ENCODE measurements around the gene ANKRD34A. TPM values are rescaled to one million over a fixed set of nuclear protein-coding genes. Genes with fewer than 3 reads are reported as not detected.

ANKRD34A gene
- total RNA-seq, 1 donor from 2014 or later = 0.56 TPM

- Mint-ChIP-seq H3K36me3 (ENCODE audit: low read depth, unreplicated experiment) (peaks cover 4% of the 10 kb centered on the region), H3K4me3 (ENCODE audit: unreplicated experiment) (peak overlapping the region; percentile 96), H3K27me3 (ENCODE audit: unreplicated experiment) (peaks cover 23% of the 10 kb centered on the region), H3K27ac (ENCODE audit: unreplicated experiment) (peak overlapping the region; percentile 92), H3K9me3 (ENCODE audit: unreplicated experiment) (no peaks in the 10 kb centered on the region), H3K4me1 (ENCODE audit: unreplicated experiment) (peaks cover 59% of the 10 kb centered on the region)
- TF ChIP-seq CTCF (IDR thresholded peaks at IDR 0.05; ENCODE audit: unreplicated experiment) = no peak
- no peak for DNase-seq (ENCODE audit: low spot score)
These were observed 7.5 kb downstream of the ANKRD34A start for GRCh38 chr1:145956781-145957442.

GRCh38 chr1:145956361-145956760 is 8.0 kb downstream of the ANKRD34A start:
- no peak for DNase-seq (ENCODE audit: low spot score)
- peaks cover 56% of the 10 kb centered on the region for H3K4me1 Mint-ChIP-seq (ENCODE audit: unreplicated experiment)
- TF ChIP-seq CTCF (IDR thresholded peaks at IDR 0.05; ENCODE audit: unreplicated experiment) = no peak
- H3K4me3 Mint-ChIP-seq (ENCODE audit: unreplicated experiment) = peak overlapping the region; percentile 96
- H3K27ac Mint-ChIP-seq (ENCODE audit: unreplicated experiment) = peak overlapping the region; percentile 92
- H3K27me3 Mint-ChIP-seq (ENCODE audit: unreplicated experiment) = peaks cover 17% of the 10 kb centered on the region
- no peaks in the 10 kb centered on the region for H3K9me3 Mint-ChIP-seq (ENCODE audit: unreplicated experiment)
- H3K36me3 Mint-ChIP-seq (ENCODE audit: low read depth, unreplicated experiment) = peaks cover 9% of the 10 kb centered on the region

GRCh38 chr1:145955436-145955835 is 8.9 kb downstream of the ANKRD34A start:
- Mint-ChIP-seq H3K9me3 (ENCODE audit: unreplicated experiment) (no peaks in the 10 kb centered on the region), H3K4me3 (ENCODE audit: unreplicated experiment) (peak overlapping the region; percentile 18), H3K36me3 (ENCODE audit: low read depth, unreplicated experiment) (peaks cover 12% of the 10 kb centered on the region), H3K27ac (ENCODE audit: unreplicated experiment) (peak overlapping the region; percentile 53), H3K27me3 (ENCODE audit: unreplicated experiment) (peaks cover 12% of the 10 kb centered on the region), H3K4me1 (ENCODE audit: unreplicated experiment) (peaks cover 56% of the 10 kb centered on the region)
- no peak for TF ChIP-seq CTCF (IDR thresholded peaks at IDR 0.05; ENCODE audit: unreplicated experiment)
- DNase-seq (ENCODE audit: low spot score) = no peak

GRCh38 chr1:145953861-145954260 is 10.5 kb downstream of the ANKRD34A start:
- no peak for TF ChIP-seq CTCF (IDR thresholded peaks at IDR 0.05; ENCODE audit: unreplicated experiment)
- DNase-seq (ENCODE audit: low spot score) = no peak
- no peak overlapping the region for H3K4me3 Mint-ChIP-seq (ENCODE audit: unreplicated experiment)
- peaks cover 47% of the 10 kb centered on the region for H3K4me1 Mint-ChIP-seq (ENCODE audit: unreplicated experiment)
- peaks cover 3% of the 10 kb centered on the region for H3K27me3 Mint-ChIP-seq (ENCODE audit: unreplicated experiment)
- H3K9me3 Mint-ChIP-seq (ENCODE audit: unreplicated experiment) = no peaks in the 10 kb centered on the region
- H3K36me3 Mint-ChIP-seq (ENCODE audit: low read depth, unreplicated experiment) = peaks cover 16% of the 10 kb centered on the region
- no peak overlapping the region for H3K27ac Mint-ChIP-seq (ENCODE audit: unreplicated experiment)

GRCh38 chr1:145952903-145953302 is 11.5 kb downstream of the ANKRD34A start:
- H3K36me3 Mint-ChIP-seq (ENCODE audit: low read depth, unreplicated experiment) = peaks cover 21% of the 10 kb centered on the region
- no peak overlapping the region for H3K27ac Mint-ChIP-seq (ENCODE audit: unreplicated experiment)
- no peaks in the 10 kb centered on the region for H3K9me3 Mint-ChIP-seq (ENCODE audit: unreplicated experiment)
- TF ChIP-seq CTCF (IDR thresholded peaks at IDR 0.05; ENCODE audit: unreplicated experiment) = no peak
- H3K4me1 Mint-ChIP-seq (ENCODE audit: unreplicated experiment) = peaks cover 39% of the 10 kb centered on the region
- no peak for DNase-seq (ENCODE audit: low spot score)
- no peak overlapping the region for H3K4me3 Mint-ChIP-seq (ENCODE audit: unreplicated experiment)
- peaks cover 2% of the 10 kb centered on the region for H3K27me3 Mint-ChIP-seq (ENCODE audit: unreplicated experiment)
